ENCODE results near the gene CADM2.
"Not testable (repeated sequence)": the region's sequence is repeated elsewhere in the genome, so short reads cannot be mapped to it uniquely, and the experiment has no call there.

Gene CADM2

DNA sequence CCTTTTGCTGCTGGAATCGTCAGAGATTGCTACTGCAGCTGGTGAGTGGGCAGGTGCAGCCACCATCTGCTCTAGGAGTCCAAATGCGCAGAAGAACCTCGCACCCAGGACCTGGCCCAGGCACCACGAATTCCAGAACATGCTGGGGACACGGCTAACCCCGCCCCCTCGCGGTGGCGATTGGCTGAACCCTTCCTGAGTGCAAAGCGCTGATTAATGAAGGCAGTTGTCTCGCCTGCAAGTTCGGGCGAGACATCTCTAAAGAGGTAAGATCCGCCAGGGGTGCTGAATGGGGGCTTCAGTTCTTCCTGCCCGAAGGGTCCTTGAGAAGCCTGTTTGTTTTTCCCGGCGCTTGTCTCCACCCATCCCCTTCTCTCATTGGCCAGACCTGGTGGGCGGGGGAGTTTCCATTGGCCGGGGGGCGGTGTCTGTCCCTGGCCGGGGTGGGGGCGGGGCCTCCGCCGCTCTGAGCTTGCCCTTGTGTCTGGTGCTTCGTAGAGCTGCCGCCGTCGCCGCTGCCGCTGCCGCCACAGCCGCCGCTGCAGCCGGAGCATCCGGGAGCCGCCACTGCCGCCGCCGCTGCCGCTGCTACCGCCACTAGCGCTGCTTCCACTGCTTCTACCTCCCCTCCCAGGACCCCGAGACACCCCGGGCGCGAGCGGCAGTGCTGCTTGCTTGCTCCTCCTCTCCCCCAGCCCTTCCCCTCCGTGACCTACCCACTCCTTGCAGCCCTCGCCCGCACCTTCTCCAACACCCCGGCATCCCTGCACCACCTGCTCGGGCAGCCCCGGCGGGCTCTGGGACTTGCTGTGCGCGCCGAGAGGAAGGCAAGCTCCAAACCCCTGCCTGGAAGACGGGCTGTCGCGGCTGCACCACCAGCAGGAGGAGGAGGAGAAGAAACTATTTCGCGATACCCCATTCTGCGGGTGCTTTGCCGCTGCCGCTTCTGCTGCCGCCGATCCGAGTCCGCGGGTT is at the start of gene CADM2:
TSS of gene CADM2 (plus strand) at position 495 of the 975 bp plus-strand sequence.
- peak; percentile 69 to 74 for DNase-seq

DNA sequence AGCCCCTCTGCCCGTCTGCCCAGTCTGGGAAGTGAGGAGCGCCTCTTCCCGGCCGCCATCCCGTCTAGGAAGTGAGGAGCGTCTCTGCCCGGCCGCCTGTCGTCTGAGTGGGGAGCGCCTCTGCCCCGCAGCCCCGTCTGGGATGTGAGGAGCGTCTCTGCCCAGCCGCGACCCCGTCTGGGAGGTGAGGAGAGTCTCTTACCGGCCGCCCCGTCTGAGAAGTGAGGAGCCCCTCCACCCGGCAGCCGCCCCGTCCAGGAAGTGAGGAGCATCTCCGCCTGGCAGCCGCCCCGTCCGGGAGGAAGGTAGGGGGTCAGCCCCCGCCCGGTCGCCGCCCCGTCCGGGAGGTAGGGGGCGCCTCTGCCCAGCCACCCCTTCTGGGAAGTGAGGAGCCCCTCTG is 40.2 kb upstream of the CADM2 start:
- not testable (repeated sequence) for DNase-seq

DNA sequence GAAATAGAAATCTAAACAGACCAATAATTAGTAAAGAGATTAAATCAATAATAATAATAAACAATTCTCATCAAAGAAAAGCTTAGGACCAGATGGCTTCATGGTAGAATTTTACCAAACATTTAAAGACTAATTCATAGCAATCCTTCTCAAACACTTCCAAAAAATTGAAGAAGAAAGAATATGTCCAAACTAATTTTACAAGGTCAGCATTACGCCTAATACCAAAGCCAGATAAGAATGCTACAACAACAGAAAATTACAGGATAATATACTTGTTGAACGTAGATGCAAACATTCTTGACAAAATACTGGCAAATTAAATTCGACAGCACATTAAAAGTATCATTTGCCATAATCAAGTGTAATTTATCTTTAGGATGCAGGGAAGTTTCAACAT is 36.1 kb upstream of the CADM2 start:
- DNase-seq: no peak

DNA sequence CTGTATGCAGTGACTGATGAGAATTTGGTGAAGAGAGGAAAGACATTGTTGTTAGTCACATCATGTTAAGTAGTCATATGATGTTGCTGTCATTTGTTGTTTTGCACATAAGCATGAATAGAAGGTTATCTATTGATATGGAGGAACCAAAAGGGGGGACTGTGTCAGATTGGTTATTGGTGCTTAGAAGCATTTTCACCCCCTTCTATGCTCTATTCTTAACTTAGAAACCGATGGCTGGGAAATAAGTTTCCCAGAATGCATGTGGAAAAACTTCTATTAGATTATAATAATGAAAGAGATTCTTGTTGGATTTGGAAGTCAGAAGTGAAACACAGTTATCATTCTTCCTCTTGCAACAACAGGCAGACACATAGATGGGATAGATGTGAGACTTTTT is 33.2 kb upstream of the CADM2 start:
- DNase-seq: no peak

DNA sequence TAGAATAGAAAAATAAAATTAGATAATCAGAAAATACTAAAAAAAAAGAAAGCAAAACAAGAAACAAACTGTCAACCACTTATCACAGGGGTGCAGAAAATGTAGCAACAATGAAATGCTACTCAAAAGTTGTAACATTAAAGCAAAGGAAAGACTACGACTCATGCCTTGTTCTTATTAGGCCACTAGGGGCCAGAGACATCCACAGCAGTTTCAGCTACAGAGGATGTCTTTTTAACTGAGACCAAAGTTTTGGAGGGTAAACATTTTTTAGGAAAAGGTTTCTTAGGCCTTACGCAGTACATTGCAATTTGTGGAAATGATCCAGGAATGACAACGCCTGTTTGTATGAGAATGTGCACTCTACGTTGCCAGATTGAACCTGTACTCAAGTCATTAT is 15.4 kb upstream of the CADM2 start:
- DNase-seq: no peak

DNA sequence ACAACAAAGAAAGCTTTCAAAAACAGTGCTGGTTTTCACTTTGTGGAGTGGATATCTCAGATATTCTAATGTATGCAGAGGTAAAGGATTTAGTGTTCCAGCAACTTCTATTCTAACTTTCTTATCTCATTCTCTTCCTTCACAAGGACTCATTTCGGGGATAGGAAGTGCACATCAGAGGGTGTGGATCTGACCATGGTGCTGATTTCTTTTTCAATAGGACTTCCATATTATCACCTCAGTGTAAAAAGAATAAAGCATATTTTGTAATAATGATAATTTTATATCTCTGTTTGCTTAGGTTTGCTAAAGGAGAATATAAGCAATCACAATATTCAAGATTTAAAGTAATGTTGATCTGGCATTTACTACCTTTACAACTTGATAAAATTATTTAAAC is 12.5 kb upstream of the CADM2 start:
- no peak for DNase-seq

DNA sequence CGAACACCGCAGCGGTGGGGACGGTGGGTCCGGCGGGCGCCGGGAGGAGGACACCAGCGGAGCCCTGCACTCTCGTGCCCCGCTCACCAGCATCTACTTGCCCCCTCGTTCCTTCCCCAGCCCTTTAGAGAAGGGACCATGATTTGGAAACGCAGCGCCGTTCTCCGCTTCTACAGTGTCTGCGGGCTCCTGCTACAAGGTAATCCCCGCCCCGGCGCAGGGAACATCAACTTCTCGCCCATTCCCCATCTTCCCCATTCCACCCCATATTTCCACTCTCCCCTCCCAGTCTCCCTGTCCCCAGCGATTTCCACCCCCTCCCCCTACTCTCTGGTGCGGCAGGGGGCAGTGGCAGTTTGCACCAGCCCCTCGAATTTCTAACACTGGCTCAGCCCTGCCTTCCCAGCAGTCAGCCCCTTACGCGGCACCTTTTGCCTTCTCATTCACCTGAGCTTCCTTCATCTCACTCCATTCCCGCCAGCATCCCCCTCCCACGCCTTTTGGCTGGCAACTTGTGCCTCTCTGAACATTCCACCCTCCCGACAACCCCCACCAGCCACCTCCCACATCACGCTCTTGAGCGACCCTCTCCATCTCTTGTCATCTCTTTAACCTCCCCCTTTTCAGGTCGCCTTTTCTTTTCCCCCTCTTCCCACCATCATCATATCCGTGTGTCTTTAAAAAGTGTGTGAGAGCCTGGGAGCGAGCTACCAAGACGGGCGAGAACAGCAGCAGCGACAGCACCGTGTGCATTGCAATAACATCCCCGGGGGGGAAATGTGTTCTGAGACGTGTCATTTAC is 882 bp downstream of the CADM2 start:
- no peak for DNase-seq

DNA sequence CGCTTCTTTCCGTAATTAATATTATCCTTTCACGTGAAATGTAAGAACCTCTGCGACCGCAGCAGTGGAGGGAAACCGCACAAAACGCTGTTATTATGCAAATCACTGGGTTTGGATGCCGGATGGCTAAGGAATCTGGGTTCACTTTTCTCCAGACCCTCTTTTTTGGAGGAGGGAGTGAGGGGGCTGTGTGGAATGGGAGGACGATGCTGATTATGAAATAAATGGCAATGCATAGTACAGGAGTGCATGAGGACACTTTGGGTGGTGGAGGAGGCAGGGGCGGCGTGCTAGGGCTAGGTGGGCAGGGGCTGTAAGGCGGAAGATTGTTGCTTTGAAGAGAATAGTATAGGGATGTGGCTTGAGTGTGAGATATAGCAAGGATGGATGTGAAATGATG is 1.8 kb downstream of the CADM2 start:
- DNase-seq: no peak

DNA sequence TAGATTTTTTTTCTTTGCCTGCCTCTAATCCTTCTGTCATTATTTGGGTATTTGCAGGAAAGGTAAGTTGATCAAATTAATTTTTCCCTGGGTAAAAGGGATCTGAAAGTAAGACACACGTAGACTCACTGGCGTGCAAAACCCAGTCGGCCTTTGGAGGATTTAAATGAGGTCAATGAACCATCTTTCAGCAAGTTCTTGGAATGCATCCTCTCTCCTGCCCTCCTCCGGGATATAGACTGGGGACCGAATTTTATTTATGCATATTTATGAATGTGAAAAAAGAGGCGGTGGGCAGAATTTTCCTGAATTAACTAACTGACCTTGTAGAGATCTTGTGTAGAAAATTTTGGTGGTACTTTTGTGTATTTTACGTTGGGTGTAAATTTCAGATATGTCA is 2.2 kb downstream of the CADM2 start:
- DNase-seq: no peak

DNA sequence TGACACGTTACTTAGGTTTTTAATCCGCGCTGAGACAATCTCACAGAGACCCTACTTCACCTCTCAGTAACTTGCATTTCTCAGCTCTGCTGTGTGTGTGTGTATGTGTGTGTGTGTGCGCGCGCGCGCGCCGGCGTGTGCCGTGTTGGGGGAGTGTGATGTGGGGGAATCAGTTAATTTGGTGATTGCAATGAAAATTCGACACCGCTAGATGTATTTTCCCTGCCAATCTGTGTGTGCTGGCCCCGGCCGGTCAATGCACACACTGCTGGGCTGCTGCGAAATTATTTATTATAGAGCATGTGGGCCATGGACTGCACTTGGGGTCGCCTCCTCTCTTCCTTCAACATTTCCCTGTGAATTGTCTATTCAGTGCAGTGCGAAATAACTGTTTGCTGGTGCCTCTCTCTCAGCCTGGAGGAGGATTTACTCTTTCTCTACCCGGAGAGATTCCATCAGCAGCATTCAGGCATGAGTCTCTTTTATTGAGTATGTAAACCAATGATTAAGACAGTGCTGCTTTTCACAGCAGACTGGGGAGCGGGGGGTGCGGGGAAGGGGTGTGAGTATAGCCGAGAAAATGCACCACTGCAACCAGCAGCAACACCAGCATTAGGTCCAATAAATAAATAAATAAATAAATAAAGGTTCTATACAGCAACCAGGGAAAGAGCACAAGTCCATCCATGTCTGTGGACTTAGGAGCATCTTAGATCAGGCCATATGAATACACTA is 2.9 kb downstream of the CADM2 start:
- DNase-seq: no peak

DNA sequence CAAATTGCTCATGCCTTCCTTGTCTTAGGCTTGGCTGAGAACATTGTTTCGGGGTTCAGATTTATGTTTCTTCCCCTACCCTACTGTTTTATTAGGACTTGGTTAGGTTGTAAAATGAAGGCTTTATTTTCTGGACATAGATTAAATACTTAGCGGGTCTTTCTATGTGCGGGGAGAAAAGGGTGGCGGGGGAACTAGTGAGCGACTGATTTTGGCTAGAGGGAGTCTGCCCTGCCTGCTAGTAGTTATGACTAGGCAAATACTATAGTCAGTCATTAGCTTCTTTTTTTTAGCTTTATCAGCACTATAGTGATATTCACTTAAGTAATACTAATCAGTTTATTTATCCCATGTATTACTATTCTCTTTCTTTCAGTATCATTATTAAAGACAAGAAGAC is 3.6 kb downstream of the CADM2 start:
- DNase-seq: no peak

DNA sequence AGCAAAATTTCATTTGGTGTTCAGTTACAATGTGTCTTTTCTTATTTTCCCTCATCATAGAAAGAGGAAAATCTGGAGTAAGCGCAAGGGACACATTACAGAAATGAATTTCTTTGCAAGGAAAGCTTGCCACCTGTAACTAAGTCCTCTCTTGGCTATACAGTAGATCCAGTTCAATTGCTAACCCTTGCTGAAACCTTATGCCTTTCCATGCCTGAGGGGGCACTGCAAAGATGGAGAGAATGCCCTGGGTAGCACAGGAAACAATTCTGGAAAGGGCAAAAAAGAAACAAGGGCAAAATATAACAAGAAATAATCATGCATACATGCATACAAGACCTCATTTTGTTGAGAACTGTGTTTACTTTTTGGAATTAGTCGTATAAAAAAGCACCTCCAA is 4.3 kb downstream of the CADM2 start:
- DNase-seq: no peak

DNA sequence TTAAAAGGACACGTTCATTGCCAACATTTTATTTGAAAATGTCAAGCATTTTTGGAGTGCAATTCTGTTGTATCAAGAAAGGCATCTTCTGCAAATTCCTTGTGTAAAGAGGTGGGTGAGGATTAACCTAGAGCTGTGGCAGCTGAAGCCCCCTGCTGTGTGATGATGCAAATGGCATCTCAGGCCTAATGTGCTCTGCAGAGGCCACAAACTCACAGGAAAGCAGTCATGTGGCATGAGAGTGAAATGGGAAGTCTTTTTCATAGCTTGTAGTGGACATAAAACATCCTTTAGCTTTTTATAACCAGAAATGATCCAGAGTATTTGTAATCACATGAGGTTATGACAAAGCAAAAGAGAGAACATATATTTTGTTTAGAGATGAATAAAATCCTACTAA is 6.4 kb downstream of the CADM2 start:
- no peak for DNase-seq

DNA sequence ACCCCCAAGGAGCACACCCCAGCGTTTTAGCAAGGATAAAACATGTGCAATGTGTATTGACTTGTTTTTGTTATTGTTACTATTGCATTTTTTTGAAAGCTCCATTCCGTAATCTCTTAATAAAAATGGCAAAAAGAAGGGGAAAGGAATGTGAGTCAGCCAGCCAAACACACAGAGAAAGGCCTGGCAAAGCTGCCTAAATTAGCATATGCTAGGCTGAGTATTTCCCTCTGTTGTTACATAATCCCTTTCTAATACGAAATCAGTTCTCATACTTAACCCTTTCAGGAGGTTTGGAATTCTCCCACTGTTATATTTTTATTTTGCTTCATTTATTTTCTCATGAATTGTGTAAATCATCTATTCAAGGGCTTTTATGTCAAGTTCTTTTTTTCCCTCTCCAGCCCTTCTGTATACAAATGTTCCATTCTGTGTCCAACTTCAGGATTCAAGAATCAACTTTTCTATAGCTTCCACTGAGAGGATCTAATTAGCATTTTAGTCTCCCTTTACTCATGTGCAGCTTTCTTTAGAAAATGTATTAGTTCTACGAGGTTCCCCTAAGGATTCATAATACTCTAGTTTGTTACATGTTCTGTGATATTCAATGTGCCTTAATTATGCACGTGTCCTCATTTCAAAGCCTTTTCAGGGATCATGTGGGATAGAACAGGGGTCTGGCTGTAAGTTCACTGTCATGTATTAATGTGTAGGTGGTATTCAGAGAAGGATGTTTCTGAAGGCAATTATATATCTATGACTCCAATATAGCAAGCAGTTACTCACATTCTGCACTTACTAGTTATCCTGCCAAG is 9.2 kb downstream of the CADM2 start:
- DNase-seq: no peak

DNA sequence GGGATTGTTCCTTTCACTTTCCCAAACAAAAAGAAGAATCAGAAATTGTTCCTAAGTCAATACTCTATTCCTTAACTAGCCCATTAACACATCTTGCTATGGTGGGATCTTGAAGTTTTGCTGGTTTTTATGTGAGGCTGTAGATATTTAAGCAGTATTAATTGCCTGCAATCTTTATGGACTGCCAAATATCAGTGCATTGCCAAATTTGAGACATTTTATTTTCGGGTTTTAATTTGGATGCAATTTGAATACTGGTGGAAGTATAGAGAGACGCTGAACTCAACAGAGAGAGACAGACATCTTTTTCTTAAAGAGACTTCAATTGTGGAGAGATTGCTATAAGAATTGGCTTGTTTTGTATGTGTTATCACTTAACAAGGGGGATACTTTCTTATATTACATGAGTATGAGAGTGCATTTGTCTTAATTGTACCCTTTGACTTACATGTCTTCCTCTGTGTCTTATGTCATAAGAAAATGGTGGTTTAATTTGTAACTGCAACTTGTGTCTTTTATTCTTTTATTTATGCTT is 10.0 kb downstream of the CADM2 start:
- no peak for DNase-seq

DNA sequence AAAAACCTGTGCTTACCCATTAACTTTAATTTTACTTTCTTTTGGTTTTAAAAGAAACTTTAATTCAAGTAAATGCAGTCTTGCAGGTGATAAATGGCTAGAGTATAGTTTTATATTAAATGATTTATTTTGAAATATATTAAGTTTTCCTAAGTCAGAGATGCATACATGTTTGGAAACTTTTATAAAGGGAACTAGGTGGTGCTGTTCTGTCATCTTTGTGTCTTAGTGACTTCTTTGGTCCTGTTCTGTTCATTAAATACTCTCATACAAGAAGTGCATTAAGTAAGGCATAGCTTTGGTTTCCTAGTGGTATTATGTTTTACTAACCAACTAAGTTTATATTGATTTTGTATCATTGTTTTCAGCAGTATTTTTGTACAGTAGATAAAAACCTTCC is 15.6 kb downstream of the CADM2 start:
- no peak for DNase-seq

DNA sequence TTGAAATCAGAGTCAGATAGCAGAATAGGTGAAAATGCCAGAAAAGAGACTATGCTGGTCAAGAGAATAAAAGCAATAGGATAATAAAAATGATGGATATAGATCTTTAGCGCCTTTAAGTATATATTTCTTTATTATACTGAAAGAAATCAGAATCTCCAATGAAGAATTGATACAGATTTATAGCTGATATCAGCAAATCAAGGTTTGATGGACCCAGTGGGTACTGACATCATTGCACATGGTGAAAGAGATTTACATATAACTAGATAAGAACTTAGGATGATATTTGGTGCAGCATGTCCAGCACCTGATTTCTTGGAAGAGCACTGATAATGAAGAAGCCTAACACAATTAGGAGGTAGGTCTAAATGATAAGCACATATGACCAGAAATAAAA is 18.2 kb downstream of the CADM2 start:
- no peak for DNase-seq

DNA sequence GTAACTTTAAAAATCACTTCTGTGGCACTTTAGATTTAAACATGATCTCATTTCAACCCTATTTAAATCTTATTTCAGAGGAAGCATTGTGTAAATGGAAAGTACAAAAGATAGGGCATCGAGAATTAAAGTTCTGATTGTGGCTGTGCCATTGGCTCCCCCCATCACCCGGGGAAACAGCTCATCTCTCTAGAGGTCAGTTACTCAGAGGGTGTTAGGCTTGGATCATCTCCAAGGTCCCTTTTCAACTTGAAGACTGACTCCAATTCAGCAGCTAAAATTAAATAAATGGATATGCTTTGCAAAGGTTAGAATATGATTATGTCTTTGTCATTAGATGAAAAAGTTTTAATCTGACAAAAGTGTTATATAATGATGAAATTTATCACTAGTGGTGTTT is 20.1 kb downstream of the CADM2 start:
- no peak for DNase-seq

DNA sequence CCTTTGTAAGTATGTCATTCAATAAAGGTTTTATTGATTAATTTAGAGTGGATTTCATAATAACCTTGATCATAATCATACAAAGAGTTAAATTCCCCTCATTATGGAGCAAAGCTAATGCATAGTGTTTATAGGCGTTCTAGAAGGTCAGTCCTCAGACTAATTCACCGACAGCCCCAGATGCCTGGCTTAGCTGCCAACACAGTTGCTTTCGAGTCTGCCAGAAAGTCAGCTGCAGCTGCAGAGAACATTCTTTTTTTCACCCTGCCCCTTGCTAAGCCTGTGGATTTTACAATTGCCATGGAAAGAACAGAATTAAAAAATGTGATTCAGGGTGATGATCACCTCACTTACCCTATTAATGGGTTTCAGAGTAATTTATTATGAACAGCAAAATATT is 21.2 kb downstream of the CADM2 start:
- DNase-seq: no peak

DNA sequence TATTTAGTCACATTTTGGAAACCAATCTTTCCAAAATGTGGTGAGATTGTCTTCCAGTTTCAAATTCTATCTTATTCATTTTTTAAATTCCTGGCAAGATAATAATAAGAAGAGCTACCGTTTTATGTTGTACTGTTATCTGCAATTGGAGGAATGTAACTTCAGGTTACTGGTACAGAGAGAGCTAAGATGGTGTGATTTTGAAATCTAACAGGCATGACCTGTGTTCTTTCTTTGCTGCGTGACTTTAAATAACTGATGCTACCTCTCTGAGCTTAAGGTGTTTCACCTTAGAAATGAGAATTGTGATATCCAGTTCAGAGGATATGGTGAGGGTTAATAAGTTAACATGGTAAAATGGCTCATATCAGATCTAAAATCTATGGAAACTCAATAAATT is 21.7 kb downstream of the CADM2 start:
- no peak for DNase-seq

DNA sequence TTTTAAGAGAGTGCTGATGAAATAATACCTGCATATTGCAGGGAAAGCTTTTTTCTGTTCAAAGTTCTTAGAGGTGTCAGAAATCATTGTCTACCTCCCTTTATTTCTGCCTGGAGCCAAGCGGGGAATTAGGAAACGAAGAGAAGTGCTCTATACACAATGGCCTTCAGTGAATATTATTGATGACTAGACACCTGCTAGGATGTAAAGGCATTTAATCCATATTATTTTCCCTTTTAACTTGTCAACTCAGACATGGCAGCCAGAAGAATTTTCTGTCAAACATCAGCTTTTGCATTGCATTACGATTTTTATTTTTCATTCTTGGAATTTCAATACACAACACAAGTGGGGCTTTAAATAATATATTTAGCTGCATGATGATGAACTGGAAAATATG is 24.7 kb downstream of the CADM2 start:
- no peak for DNase-seq

DNA sequence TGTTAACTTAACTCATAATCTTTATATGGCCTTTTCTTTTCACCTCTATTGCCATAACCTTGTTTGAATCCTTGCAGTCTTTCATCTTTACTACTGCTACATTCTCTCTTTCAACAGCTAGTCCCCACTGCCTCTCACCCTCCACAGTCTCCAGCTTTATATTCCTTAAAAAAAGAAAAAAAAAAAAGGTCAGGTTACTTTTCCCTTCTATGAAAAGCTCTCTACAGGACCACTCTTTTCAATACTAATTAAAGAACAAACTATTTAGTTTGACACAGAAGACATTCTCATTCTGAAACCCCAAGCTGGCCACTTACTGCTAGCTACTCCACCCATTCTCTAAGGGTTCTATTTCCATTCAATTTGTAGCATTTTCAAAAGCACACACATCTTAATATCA is 25.6 kb downstream of the CADM2 start:
- DNase-seq: no peak

All from inflammatory macrophage treated with lipopolysaccharide for 1 hour (primary cell).